Activated CD4-positive, alpha-beta T cell treated with anti-CD3 and anti-CD28 coated beads, Interleukin-2, amount 50 U/mL, for 1 hour (primary cell): ENCODE measurements around the gene OR6M1.

ENCODE experiments used
- DNase-seq: peaks from one replicate; pipeline ENCODE4 v3.0.0-alpha.2; 2020

Gene OR6M1

GRCh38 chr11:123773959-123774358, 32.2 kb downstream of the OR6M1 start:
- DNase-seq: no peak

- no peak for DNase-seq
Measured at GRCh38 chr11:123773026-123773425, 33.1 kb downstream of the OR6M1 start.

- DNase-seq: no peak
Measured at GRCh38 chr11:123771664-123772063, 34.5 kb downstream of the OR6M1 start.

- DNase-seq: no peak
Measured at GRCh38 chr11:123770712-123771111, 35.4 kb downstream of the OR6M1 start.

GRCh38 chr11:123765601-123766000, 40.5 kb downstream of the OR6M1 start:
- no peak for DNase-seq

GRCh38 chr11:123762422-123762821, 43.7 kb downstream of the OR6M1 start:
- DNase-seq: no peak

GRCh38 chr11:123760894-123761293, 45.3 kb downstream of the OR6M1 start:
- DNase-seq: no peak

- no peak for DNase-seq
Measured at GRCh38 chr11:123757976-123758375, 48.2 kb downstream of the OR6M1 start.

- DNase-seq: no peak
Measured at GRCh38 chr11:123755813-123756212, 50.3 kb downstream of the OR6M1 start.
